ENCODE measurements around the gene TMEM141. TPM values are rescaled to one million over a fixed set of nuclear protein-coding genes. Genes with fewer than 3 reads are reported as not detected.

The TMEM141 gene
- total RNA-seq, 6 experiments from 2014 or later: 46.5 to 105 (median 56.7) TPM

- Histone ChIP-seq H3K4me1 (peaks cover 0 to 14% (median 0%) of the 10 kb centered on the region in 4 donors), H3K27me3 (no peaks in the 10 kb centered on the region), H3K36me3 (peaks cover 0 to 3% (median 0%) of the 10 kb centered on the region in 4 donors), H3K4me3 (peak within 1 kb of the TSS; percentile 75 to 92 (median 86)), H3K27ac (peak within 1 kb of the TSS; percentile 77 to 83 (median 83)), H3K9me3 (no peaks in the 10 kb centered on the region)
- peak; percentile 81 for TF ChIP-seq POLR2A (IDR thresholded peaks at IDR 0.05)
- TF ChIP-seq CTCF (IDR thresholded peaks at IDR 0.05): peak in 1 of 4 donors; percentile 4
- 0% methylated on average over 10 of the region's 96 CpGs for WGBS (ENCODE audit: insufficient coverage, low coverage, low lambda C conversion rate, missing lambda C conversion rate)
- intact Hi-C loops (cut with DNase I): no loop called here
- ATAC-seq: peak; percentile 79 to 91 (median 84)
- DNase-seq: peak; percentile 81 to 82 (median 82)
Measured at GRCh38 chr9:136807281-136808074, 16.3 kb downstream of the TMEM141 start, which contains the start of gene RABL6. Gene RABL6, plus strand, starts transcription at chr9:136807948. Its CDS starts 249 bp downstream, at chr9:136808197.

DNA sequence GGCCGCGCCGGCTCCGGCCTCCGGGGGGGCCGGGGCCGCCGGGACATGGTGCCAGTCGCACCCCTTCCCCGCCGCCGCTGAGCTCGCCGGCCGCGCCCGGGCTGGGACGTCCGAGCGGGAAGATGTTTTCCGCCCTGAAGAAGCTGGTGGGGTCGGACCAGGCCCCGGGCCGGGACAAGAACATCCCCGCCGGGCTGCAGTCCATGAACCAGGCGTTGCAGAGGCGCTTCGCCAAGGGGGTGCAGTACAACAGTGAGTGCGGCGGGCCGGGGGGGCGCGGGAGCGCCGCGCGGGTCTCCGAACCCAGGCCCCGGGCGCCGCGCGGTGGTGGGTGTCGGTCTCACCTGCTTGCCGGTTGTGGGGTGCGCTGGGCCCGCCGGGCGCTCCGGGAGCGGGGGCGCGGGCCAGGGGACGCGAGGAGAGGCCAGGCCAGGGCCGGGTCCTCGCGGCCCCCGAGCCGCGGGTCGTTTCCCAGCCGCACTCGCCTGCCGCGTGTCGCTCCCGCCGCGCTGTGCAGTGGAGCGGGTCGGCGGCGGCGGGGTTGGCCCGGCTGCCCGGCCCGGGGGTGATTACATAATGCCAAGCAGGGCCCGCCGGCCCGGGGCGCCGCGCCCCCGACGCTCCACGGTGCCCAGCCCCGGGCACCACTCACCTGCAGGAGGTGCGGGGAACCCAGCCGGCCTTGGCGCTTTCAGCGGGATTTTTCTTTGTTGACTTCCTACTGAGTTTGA lies 17.1 kb downstream of the TMEM141 start:
- peaks cover 0 to 14% (median 0%) of the 10 kb centered on the region in 4 donors for H3K4me1 ChIP-seq
- ATAC-seq (peak; percentile 16 to 33 (median 20)), DNase-seq (peak in 2 of 3 donors; percentile 50 to 70)
- H3K9me3 ChIP-seq: no peaks in the 10 kb centered on the region
- H3K27ac ChIP-seq: peak overlapping the region in 2 of 3 donors; percentile 47 to 83
- no peak for TF ChIP-seq POLR2A (IDR thresholded peaks at IDR 0.05)
- no peak for TF ChIP-seq CTCF (IDR thresholded peaks at IDR 0.05)
- intact Hi-C loops (cut with DNase I): no loop called here
- H3K27me3 ChIP-seq: no peaks in the 10 kb centered on the region
- H3K4me3 ChIP-seq: peak overlapping the region; percentile 75 to 92 (median 86)
- H3K36me3 ChIP-seq: peaks cover 0 to 3% (median 0%) of the 10 kb centered on the region in 4 donors
- 2% methylated on average over 13 of the region's 93 CpGs for WGBS (ENCODE audit: insufficient coverage, low coverage, low lambda C conversion rate, missing lambda C conversion rate)

DNA sequence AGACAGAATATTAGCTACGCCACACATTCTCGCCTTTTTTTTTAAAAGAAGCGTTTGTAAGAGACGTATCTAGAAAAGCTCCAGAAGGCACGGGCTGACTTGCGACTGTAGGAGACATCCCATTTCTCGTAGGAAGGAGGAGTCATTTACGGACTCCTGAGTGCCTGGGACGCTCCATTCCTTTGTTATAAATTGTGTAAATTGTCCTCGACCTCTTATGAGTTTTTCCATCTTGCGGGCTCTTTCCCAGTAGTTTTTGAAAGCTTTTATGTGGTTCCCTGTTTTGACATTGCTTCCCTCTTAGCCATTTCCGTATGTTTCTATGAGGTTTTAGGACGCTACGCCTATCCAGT lies 17.6 kb downstream of the TMEM141 start:
- Histone ChIP-seq H3K36me3 (peaks cover 0 to 3% (median 0%) of the 10 kb centered on the region in 4 donors), H3K4me3 (peak overlapping the region; percentile 75 to 92 (median 86)), H3K27me3 (no peaks in the 10 kb centered on the region), H3K9me3 (no peaks in the 10 kb centered on the region), H3K4me1 (peaks cover 0 to 14% (median 0%) of the 10 kb centered on the region in 4 donors), H3K27ac (peak overlapping the region in 1 of 3 donors; percentile 83)
- DNase-seq: no peak
- ATAC-seq: no peak
- 8% methylated on average over 14 of the region's 14 CpGs for WGBS (ENCODE audit: insufficient coverage, low coverage, low lambda C conversion rate, missing lambda C conversion rate)
- TF ChIP-seq POLR2A (IDR thresholded peaks at IDR 0.05): no peak
- TF ChIP-seq CTCF (IDR thresholded peaks at IDR 0.05): no peak
- intact Hi-C loops (cut with DNase I): no loop called here

- 87% methylated on average over 11 of the region's 13 CpGs for WGBS (ENCODE audit: insufficient coverage, low coverage, low lambda C conversion rate, missing lambda C conversion rate)
- TF ChIP-seq CTCF (IDR thresholded peaks at IDR 0.05) (no peak), POLR2A (IDR thresholded peaks at IDR 0.05) (no peak)
- H3K4me3 ChIP-seq: no peak overlapping the region
- no peak overlapping the region for H3K27ac ChIP-seq
- no peaks in the 10 kb centered on the region for H3K4me1 ChIP-seq
- ATAC-seq: no peak
- no peaks in the 10 kb centered on the region for H3K27me3 ChIP-seq
- H3K36me3 ChIP-seq: peaks cover 0 to 3% (median 0%) of the 10 kb centered on the region in 4 donors
- no peak for DNase-seq
- H3K9me3 ChIP-seq: no peaks in the 10 kb centered on the region
- intact Hi-C loops (cut with DNase I): no loop called here
Measured at GRCh38 chr9:136814725-136815421, 23.7 kb downstream of the TMEM141 start.
